Measurements from ENCODE around the gene RFC1. TPM values are rescaled to one million over a fixed set of nuclear protein-coding genes. Genes with fewer than 3 reads are reported as not detected.

The RFC1 gene
- total and polyA plus RNA-seq, 2 of the 4 experiments (the other 2 are of a cell fraction): 18.4 to 49.3 TPM

- dilution Hi-C loops (cut with HindIII; ENCODE audit: low sequenced_read_pairs, unreplicated experiment): no loop called here
Observed at GRCh38 chr4:39319676-39320075, 46.5 kb downstream of the RFC1 start.

More at GRCh38 chr4:39319676-39320075, 46.5 kb downstream of the RFC1 start:
- no peaks in the 10 kb centered on the region for H3K9me3 ChIP-seq (ENCODE audit: control insufficient read depth, insufficient read depth, low read length)
- H3K4me2 ChIP-seq (ENCODE audit: low read depth, low read length): no peak overlapping the region
- intact Hi-C loops (cut with micrococcal nuclease) (loop anchor here (5.0 kb wide), 1 partner anchor 48 kb away; the partner anchor contains the start of gene RFC1), in situ Hi-C loops (cut with MboI; ENCODE audit: low sequenced_read_pairs) (no loop called here)
- CTCF ChIA-PET: interaction anchor here (0.5 to 0.6 kb wide), 2 partner anchors 105 to 289 kb away, joined by 3 read pairs; no protein-coding TSS in a partner anchor
- POLR2A ChIA-PET (ENCODE audit: unreplicated experiment): no interaction called here
- 0 out of 2 replicates have a peak overlapping the region, but pooled peaks have one; percentile 57 for H3K14ac ChIP-seq (replicated peaks; ENCODE audit: low read depth, low read length)
- H3K9ac ChIP-seq (ENCODE audit: low read depth, low read length): no peak overlapping the region
- no peak overlapping the region for H3K18ac ChIP-seq (ENCODE audit: low read depth, low read length)
- H3K4me3 ChIP-seq (ENCODE audit: insufficient read depth, low read depth, low read length): no peak overlapping the region
- H3K23ac ChIP-seq (ENCODE audit: low read depth, low read length): no peak overlapping the region; the same call in 1 of the 2 replicates
- DNase-seq: peak; percentile 90
- 0 out of 2 replicates have a peak overlapping the region, but pooled peaks have one; percentile 32 for H3K4ac ChIP-seq (ENCODE audit: low read depth, low read length)
- peaks cover 12 to 17% of the 10 kb centered on the region in 2 experiments; a peak in 3 of 4 replicates for H3K79me1 ChIP-seq (ENCODE audit: low read depth in 1 of 2, low read length in 2 of 2)
- H4K5ac ChIP-seq (ENCODE audit: low read depth, low read length): no peak overlapping the region
- H2BK120ac ChIP-seq (ENCODE audit: low read depth, low read length): no peak overlapping the region
- peak overlapping the region; percentile 87 for H2BK5ac ChIP-seq (ENCODE audit: low read depth, low read length, poor library complexity, severe bottlenecking)
- H4K91ac ChIP-seq (ENCODE audit: insufficient read depth, low read depth, low read length): no peak overlapping the region
- peaks cover 6% of the 10 kb centered on the region; the same call in 1 of the 2 replicates for H3K4me1 ChIP-seq (ENCODE audit: control insufficient read depth, insufficient read depth, low read length)
- ATAC-seq (ENCODE audit: low read depth): peak; percentile 87
- no peak overlapping the region for H2BK15ac ChIP-seq (ENCODE audit: low read depth, low read length)
- no peak overlapping the region for H2AK9ac ChIP-seq (replicated peaks; ENCODE audit: low read depth, low read length, poor library complexity)
- H3K27me3 ChIP-seq (ENCODE audit: control insufficient read depth, insufficient read depth, low read length): no peaks in the 10 kb centered on the region
- peaks cover 6% of the 10 kb centered on the region for H3K36me3 ChIP-seq (ENCODE audit: control insufficient read depth, insufficient read depth, low read length)
- no peak overlapping the region for H2AK5ac ChIP-seq (ENCODE audit: low read depth, low read length)
- peaks cover 9% of the 10 kb centered on the region for H3K9me1 ChIP-seq (ENCODE audit: insufficient read depth, low read length)
- H3K56ac ChIP-seq (ENCODE audit: extremely low read depth, insufficient read depth, low read length): no peak overlapping the region
- no CpG with 5 or more reads among the region's 4 CpGs for WGBS, 2 experiments (ENCODE audit: extremely low coverage in 2 of 2, insufficient read length in 1 of 2)
- BruUV-seq (replicated peaks): no TSS peak
- TF ChIP-seq POLR2A (IDR thresholded peaks at IDR 0.05; ENCODE audit: low read depth, low read length) (no peak), NFE2L2 (IDR thresholded peaks at IDR 0.05; ENCODE audit: low read depth, low read length) (no peak), FOS (IDR thresholded peaks at IDR 0.05; ENCODE audit: low read depth, low read length) (peak; percentile 60; the same call in 1 of the 2 replicates), CEBPB (IDR thresholded peaks at IDR 0.05; ENCODE audit: low read depth, low read length) (peak; percentile 86)
- no peak overlapping the region for H2BK20ac ChIP-seq (ENCODE audit: low read depth, low read length)
- H4K8ac ChIP-seq (ENCODE audit: low read depth in 2 of 2, low read length in 2 of 2): no peak overlapping the region
- H3K27ac ChIP-seq (ENCODE audit: insufficient read depth, low read length): no peak overlapping the region; the same call in 1 of the 2 replicates
- no peak overlapping the region for H2AFZ ChIP-seq (replicated peaks; ENCODE audit: low read length, poor library complexity)
- no peaks in the 10 kb centered on the region for H4K20me1 ChIP-seq (ENCODE audit: insufficient read depth, low read length)

All from IMR-90 (cell line).